ENCODE results near the gene TRMT11.

DNA sequence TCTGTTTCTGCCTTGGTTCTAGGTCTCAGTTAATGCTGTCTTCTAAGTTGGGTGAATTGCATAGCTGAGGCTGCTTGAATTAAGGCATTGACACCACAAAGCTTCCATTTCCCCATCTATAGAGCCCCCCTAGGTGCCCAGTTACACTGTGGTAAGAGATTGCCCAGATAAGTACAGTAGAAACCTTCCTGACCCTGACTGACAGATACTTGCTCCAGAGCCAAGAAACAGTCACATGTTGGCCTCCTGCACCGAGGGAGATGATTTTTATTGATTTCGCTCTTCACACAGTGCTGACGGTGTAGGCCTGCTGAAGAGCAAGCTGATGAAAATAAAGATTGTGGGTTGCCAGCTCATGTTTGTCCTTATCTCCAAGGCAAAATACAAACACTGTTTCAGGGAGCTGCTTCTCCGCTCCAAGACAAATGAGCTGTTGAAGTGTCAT lies 67.9 kb downstream of the TRMT11 start:
- TF ChIP-seq, protein P1, sequence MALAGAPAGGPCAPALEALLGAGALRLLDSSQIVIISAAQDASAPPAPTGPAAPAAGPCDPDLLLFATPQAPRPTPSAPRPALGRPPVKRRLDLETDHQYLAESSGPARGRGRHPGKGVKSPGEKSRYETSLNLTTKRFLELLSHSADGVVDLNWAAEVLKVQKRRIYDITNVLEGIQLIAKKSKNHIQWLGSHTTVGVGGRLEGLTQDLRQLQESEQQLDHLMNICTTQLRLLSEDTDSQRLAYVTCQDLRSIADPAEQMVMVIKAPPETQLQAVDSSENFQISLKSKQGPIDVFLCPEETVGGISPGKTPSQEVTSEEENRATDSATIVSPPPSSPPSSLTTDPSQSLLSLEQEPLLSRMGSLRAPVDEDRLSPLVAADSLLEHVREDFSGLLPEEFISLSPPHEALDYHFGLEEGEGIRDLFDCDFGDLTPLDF (CRISPR knock-in tag; IDR thresholded peaks at IDR 0.05), result no peak
- TF ChIP-seq GTF2F1 (IDR thresholded peaks at IDR 0.05; ENCODE audit: low read depth, low read length) (no peak), FOS (IDR thresholded peaks at IDR 0.05; ENCODE audit: extremely low read depth, insufficient read length) (peak; percentile 5), ZNF354B (CRISPR knock-in tag; IDR thresholded peaks at IDR 0.05) (no peak), CBX3 (IDR thresholded peaks at IDR 0.05; ENCODE audit: borderline replicate concordance in 1 of 2, low read length in 2 of 2) (no peak), RBFOX2 (IDR thresholded peaks at IDR 0.05; ENCODE audit: low read depth, low read length) (no peak), NCOR1 (IDR thresholded peaks at IDR 0.05) (peak; percentile 38), RB1 (IDR thresholded peaks at IDR 0.05; ENCODE audit: low read depth) (no peak)
- TF ChIP-seq, protein P2, sequence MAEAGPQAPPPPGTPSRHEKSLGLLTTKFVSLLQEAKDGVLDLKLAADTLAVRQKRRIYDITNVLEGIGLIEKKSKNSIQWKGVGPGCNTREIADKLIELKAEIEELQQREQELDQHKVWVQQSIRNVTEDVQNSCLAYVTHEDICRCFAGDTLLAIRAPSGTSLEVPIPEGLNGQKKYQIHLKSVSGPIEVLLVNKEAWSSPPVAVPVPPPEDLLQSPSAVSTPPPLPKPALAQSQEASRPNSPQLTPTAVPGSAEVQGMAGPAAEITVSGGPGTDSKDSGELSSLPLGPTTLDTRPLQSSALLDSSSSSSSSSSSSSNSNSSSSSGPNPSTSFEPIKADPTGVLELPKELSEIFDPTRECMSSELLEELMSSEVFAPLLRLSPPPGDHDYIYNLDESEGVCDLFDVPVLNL (CRISPR knock-in tag; IDR thresholded peaks at IDR 0.05; ENCODE audit: low read depth), result no peak
- TF ChIP-seq, protein P3, sequence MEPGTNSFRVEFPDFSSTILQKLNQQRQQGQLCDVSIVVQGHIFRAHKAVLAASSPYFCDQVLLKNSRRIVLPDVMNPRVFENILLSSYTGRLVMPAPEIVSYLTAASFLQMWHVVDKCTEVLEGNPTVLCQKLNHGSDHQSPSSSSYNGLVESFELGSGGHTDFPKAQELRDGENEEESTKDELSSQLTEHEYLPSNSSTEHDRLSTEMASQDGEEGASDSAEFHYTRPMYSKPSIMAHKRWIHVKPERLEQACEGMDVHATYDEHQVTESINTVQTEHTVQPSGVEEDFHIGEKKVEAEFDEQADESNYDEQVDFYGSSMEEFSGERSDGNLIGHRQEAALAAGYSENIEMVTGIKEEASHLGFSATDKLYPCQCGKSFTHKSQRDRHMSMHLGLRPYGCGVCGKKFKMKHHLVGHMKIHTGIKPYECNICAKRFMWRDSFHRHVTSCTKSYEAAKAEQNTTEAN (CRISPR knock-in tag; IDR thresholded peaks at IDR 0.05), result no peak
- TF ChIP-seq, protein P4, sequence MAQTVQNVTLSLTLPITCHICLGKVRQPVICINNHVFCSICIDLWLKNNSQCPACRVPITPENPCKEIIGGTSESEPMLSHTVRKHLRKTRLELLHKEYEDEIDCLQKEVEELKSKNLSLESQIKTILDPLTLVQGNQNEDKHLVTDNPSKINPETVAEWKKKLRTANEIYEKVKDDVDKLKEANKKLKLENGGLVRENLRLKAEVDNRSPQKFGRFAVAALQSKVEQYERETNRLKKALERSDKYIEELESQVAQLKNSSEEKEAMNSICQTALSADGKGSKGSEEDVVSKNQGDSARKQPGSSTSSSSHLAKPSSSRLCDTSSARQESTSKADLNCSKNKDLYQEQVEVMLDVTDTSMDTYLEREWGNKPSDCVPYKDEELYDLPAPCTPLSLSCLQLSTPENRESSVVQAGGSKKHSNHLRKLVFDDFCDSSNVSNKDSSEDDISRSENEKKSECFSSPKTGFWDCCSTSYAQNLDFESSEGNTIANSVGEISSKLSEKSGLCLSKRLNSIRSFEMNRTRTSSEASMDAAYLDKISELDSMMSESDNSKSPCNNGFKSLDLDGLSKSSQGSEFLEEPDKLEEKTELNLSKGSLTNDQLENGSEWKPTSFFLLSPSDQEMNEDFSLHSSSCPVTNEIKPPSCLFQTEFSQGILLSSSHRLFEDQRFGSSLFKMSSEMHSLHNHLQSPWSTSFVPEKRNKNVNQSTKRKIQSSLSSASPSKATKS (CRISPR knock-in tag; IDR thresholded peaks at IDR 0.05), result no peak

Data from K562 (cell line).